Measurements from ENCODE around the gene RNF8. TPM values are rescaled to one million over a fixed set of nuclear protein-coding genes. Genes with fewer than 3 reads are reported as not detected.

RNF8 gene
- total RNA-seq, 4 donors from 2014 or later: 6.9 to 17.8 (median 11.9) TPM

DNA sequence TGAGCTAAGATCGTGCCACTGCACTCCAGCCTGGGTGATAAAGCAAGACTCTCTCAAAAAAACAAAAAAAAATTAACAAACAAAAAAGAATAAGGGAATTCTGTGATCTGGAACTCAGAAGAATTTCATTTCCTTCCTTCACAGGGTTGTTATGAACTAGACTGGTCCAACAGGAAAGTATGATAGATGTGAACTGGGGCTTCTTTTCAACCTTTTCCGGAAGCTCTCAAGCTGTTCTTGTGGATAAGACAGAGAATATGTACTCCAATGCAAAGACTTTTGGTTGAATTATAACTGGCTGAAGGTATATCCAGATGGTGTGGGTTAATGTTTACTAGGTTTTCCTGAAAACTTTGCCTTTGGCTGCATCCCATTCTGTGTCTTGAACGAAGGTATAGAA is 5.3 kb downstream of the RNF8 start:
- TF ChIP-seq POLR2A (IDR thresholded peaks at IDR 0.05): no peak
- TF ChIP-seq, protein P1, sequence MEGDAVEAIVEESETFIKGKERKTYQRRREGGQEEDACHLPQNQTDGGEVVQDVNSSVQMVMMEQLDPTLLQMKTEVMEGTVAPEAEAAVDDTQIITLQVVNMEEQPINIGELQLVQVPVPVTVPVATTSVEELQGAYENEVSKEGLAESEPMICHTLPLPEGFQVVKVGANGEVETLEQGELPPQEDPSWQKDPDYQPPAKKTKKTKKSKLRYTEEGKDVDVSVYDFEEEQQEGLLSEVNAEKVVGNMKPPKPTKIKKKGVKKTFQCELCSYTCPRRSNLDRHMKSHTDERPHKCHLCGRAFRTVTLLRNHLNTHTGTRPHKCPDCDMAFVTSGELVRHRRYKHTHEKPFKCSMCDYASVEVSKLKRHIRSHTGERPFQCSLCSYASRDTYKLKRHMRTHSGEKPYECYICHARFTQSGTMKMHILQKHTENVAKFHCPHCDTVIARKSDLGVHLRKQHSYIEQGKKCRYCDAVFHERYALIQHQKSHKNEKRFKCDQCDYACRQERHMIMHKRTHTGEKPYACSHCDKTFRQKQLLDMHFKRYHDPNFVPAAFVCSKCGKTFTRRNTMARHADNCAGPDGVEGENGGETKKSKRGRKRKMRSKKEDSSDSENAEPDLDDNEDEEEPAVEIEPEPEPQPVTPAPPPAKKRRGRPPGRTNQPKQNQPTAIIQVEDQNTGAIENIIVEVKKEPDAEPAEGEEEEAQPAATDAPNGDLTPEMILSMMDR (IDR thresholded peaks at IDR 0.05 in 4 of 5, conservative IDR thresholded peaks at IDR 0.05 in 1 of 5): no peak
- intact Hi-C loops (cut with DNase I; ENCODE audit: low total_unique reads): loop anchor here (10.0 kb wide), 1 partner anchor 336 kb away; the partner anchor contains the start of gene MDGA1
- in situ Hi-C loops (cut with MboI; ENCODE audit: low sequenced_read_pairs in 4 of 4): loop anchor here in 1 of 4 donors (25.0 kb wide), 1 partner anchor 328 kb away; the partner anchor contains the start of gene MDGA1
- Histone ChIP-seq H3K4me3 (no peak overlapping the region), H3K27me3 (no peaks in the 10 kb centered on the region), H3K36me3 (peaks cover 0 to 11% of the 10 kb centered on the region in 2 donors), H3K9me3 (no peaks in the 10 kb centered on the region), H3K4me1 (peaks cover 15 to 17% of the 10 kb centered on the region in 2 donors), H3K27ac (no peak overlapping the region)
- DNase-seq (no peak), ATAC-seq (no peak)

DNA sequence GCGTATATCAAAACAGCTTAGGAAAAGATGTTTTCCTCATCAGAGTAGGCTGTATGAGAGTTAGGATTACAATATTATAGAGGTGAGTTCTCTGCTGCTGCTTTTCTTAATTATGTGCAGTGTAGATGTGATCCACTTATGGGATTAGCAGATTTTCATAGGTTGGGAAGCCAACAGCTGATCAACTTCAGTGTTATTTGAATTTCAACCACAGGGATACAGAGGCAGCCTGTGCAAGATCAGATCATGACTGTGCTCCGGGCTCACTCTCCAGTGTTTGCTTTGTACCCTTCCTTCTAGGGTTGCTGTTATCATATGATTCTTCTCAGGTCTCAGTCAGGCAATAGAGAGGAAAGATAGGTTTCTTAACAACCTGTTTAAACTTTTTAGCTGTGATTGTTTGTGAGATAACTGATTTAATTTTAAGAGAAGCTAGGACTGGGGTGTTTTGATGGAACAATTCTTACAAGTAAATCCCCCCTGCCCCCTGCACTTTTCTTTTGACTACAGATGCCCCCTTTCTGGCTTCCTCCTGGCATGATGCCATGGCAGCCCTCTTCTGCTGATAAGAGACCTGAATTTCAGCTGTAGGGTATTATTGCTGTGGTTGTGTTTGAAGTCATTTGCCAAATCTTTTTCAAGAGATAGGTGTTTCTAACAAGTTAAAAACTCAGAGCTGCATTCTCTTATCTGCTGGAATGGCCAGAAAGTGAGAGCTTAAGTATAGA is 8.5 kb downstream of the RNF8 start:
- H3K36me3 ChIP-seq: peaks cover 0 to 11% of the 10 kb centered on the region in 2 donors
- TF ChIP-seq, protein P1 (IDR thresholded peaks at IDR 0.05 in 4 of 5, conservative IDR thresholded peaks at IDR 0.05 in 1 of 5): no peak
- no peak for TF ChIP-seq POLR2A (IDR thresholded peaks at IDR 0.05)
- H3K4me3 ChIP-seq: no peak overlapping the region
- no peak overlapping the region for H3K27ac ChIP-seq
- peaks cover 0 to 3% of the 10 kb centered on the region in 2 donors for H3K4me1 ChIP-seq
- no peaks in the 10 kb centered on the region for H3K27me3 ChIP-seq
- in situ Hi-C loops (cut with MboI; ENCODE audit: low sequenced_read_pairs in 4 of 4) (loop anchor here in 1 of 4 donors (25.0 kb wide), 1 partner anchor 325 kb away; the partner anchor contains the start of gene MDGA1), intact Hi-C loops (cut with DNase I; ENCODE audit: low total_unique reads) (no loop called here)
- DNase-seq: no peak
- no peaks in the 10 kb centered on the region for H3K9me3 ChIP-seq
- ATAC-seq: no peak

DNA sequence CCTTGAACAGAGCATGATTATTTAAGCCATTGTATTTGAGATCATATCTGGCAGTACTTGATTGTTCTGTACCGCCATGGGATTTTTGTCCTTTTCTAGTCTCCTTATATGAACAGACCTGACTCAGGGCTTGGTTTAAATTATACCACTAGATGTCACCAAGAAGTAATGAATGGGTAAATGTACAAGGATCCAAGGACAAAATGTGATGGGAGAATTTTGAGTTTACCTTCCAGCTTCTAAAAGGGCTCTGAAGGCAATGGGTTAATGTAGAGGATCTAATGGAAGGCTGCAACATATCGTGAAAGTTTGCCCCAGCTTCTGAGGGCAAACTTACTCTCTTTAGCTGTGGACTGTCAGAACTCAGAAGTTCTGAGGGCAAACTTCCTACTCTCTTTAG is 12.0 kb downstream of the RNF8 start:
- in situ Hi-C loops (cut with MboI; ENCODE audit: low sequenced_read_pairs in 4 of 4): loop anchor here in 1 of 4 donors (25.0 kb wide), 1 partner anchor 322 kb away; the partner anchor contains the start of gene MDGA1
- peaks cover 0 to 20% of the 10 kb centered on the region in 2 donors for H3K36me3 ChIP-seq
- H3K27me3 ChIP-seq: no peaks in the 10 kb centered on the region
- DNase-seq: no peak
- intact Hi-C loops (cut with DNase I; ENCODE audit: low total_unique reads): no loop called here
- no peaks in the 10 kb centered on the region for H3K9me3 ChIP-seq
- TF ChIP-seq, protein P1 (IDR thresholded peaks at IDR 0.05 in 4 of 5, conservative IDR thresholded peaks at IDR 0.05 in 1 of 5): no peak
- TF ChIP-seq POLR2A (IDR thresholded peaks at IDR 0.05): no peak
- no peak overlapping the region for H3K4me3 ChIP-seq
- no peak for ATAC-seq
- no peak overlapping the region for H3K27ac ChIP-seq
- H3K4me1 ChIP-seq: peaks cover 4 to 15% of the 10 kb centered on the region in 2 donors

DNA sequence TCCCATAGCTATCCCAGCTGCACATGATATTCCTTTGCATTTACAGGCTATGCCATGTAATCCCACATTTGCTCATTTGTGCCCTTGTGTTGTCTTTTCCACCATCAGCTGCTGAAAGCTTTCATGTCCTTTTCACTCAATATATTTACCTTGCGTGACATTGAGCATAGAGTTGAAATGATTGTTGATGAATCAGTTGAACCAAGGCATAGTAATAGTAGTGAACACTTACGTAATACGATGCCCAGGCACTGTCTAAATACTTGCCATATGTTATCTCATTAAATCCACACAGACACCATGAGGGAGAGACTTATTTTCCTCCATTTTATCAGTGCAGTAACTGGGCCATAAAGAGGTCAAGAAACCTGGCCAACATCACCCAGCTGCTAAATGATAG is 13.1 kb downstream of the RNF8 start:
- Histone ChIP-seq H3K27ac (no peak overlapping the region), H3K4me3 (no peak overlapping the region), H3K4me1 (peaks cover 8 to 21% of the 10 kb centered on the region in 2 donors), H3K36me3 (peaks cover 0 to 11% of the 10 kb centered on the region in 2 donors), H3K9me3 (no peaks in the 10 kb centered on the region), H3K27me3 (no peaks in the 10 kb centered on the region)
- in situ Hi-C loops (cut with MboI; ENCODE audit: low sequenced_read_pairs in 4 of 4) (loop anchor here in 1 of 4 donors (25.0 kb wide), 1 partner anchor 320 kb away; the partner anchor contains the start of gene MDGA1), intact Hi-C loops (cut with DNase I; ENCODE audit: low total_unique reads) (no loop called here)
- ATAC-seq (no peak), DNase-seq (no peak)
- TF ChIP-seq, protein P1 (IDR thresholded peaks at IDR 0.05 in 4 of 5, conservative IDR thresholded peaks at IDR 0.05 in 1 of 5): no peak

Measured in gastrocnemius medialis (tissue), 4 donors.